HepG2 (cell line): ENCODE results near the gene THBS1. TPM values are rescaled to one million over a fixed set of nuclear protein-coding genes. Genes with fewer than 3 reads are reported as not detected.

Experiments used
- ATAC-seq: fragments of 200-7000 bp; cut with Tn5 transposase; 3 replicates; pipeline ENCODE4 v1.9.1; 2020; ENCODE audit warnings: mild to moderate bottlenecking, moderate library complexity
- BruUV-seq: library from RNA; stranded (reverse); fragments of 400-500 nt; replicated peaks from 2 replicates; lab custom pipeline; 2021; lab: Mats Ljungman, UMichigan
- CTCF ChIA-PET: fragments of 300-600 bp; formaldehyde crosslinking; extraction: SDS; loops from one replicate; lab custom pipeline; 2021; ENCODE audit warnings: low total read pairs, inconsistent platforms, low intra/inter-chr PET ratio; lab: Yijun Ruan, JAX
- POLR2A ChIA-PET: fragments of 350-600 bp; sonication (Branson Sonifier 250); formaldehyde crosslinking; loops from one replicate; lab custom pipeline; 2020; ENCODE audit warnings: antibody characterized with exemption, inconsistent platforms; lab: Yijun Ruan, JAX
- DNase-seq: peaks from one replicate; pipeline ENCODE4 v3.0.0-alpha.2; 2015; ENCODE audit warnings: low spot score
- FAIRE-seq: peaks from 3 replicates; lab custom pipeline; 2011; peaks lifted over from hg19 to GRCh38; lab: Jason Lieb, UNC
- H2AFZ ChIP-seq: one replicate; pipeline ENCODE4 v1.6.1; 2011; ENCODE audit warnings: low read length, inconsistent platforms
- H3K27ac ChIP-seq: fragments of 300-600 bp; 3 replicates; pipeline ENCODE4 v1.8.0; 2011; ENCODE audit warnings: mixed run types, mild to moderate bottlenecking, mixed read lengths, low read length, inconsistent platforms; ENCODE audit not compliant: insufficient read depth; ENCODE audit errors: extremely low read length
- H3K27me3 ChIP-seq, 2 experiments: fragments of 200-600 bp in 1 of 2; 2 replicates in 1 of 2; 3 replicates in 1 of 2; pipeline versions ENCODE4 v1.6.0 to v1.8.0; 2011; ENCODE audit warnings: low read length in 2 of 2, mild to moderate bottlenecking in 2 of 2, moderate library complexity in 2 of 2, inconsistent platforms in 1 of 2; ENCODE audit not compliant: insufficient read depth in 2 of 2, control insufficient read depth in 1 of 2
- H3K36me3 ChIP-seq, 2 experiments: fragments of 200-600 bp in 1 of 2; replicated peaks in 1 of 2; 2 replicates in 1 of 2; 3 replicates in 1 of 2; pipeline versions ENCODE4 v1.5.1 to v1.8.0; 2011; ENCODE audit warnings: low read length in 2 of 2, inconsistent platforms in 1 of 2; ENCODE audit not compliant: insufficient read depth in 2 of 2, control insufficient read depth in 1 of 2
- H3K4me1 ChIP-seq: 2 replicates; pipeline ENCODE4 v1.5.1; 2012; ENCODE audit warnings: low read length, inconsistent platforms; ENCODE audit not compliant: insufficient read depth
- H3K4me2 ChIP-seq: 2 replicates; pipeline ENCODE4 v1.6.0; 2011; ENCODE audit warnings: low read depth, low read length, inconsistent platforms
- H3K4me3 ChIP-seq, 3 experiments: fragments of 200-600 bp in 1 of 3; sonication (generic), shearing (Covaris generic) in 1 of 3; replicated peaks in 1 of 3; 2 replicates each; pipeline ENCODE4 v1.5.1; 2011 to 2016; ENCODE audit warnings: low read length in 3 of 3, inconsistent platforms in 2 of 3, low read depth in 2 of 3, mild to moderate bottlenecking in 2 of 3, control low read depth in 1 of 3, mixed read lengths in 1 of 3; ENCODE audit not compliant: insufficient read depth in 1 of 3
- H3K79me2 ChIP-seq: one replicate; pipeline ENCODE4 v1.6.1; 2011; ENCODE audit warnings: low read length, inconsistent platforms; ENCODE audit not compliant: insufficient read depth
- H3K9ac ChIP-seq: 2 replicates; pipeline ENCODE4 v1.6.0; 2011; ENCODE audit warnings: mild to moderate bottlenecking, low read depth, low read length, inconsistent platforms; ENCODE audit not compliant: insufficient read depth
- H3K9me3 ChIP-seq: 2 replicates; pipeline ENCODE4 v1.5.1; 2012; ENCODE audit warnings: mild to moderate bottlenecking, low read length
- H4K20me1 ChIP-seq: 2 replicates; pipeline ENCODE4 v1.6.0; 2011; ENCODE audit warnings: inconsistent platforms, mild to moderate bottlenecking, low read length, moderate library complexity; ENCODE audit not compliant: insufficient read depth
- ASH2L ChIP-seq: fragments of 300-600, 200-600 bp; sonication (generic); IDR thresholded peaks from 2 replicates; pipeline ENCODE4 v1.7.0; 2017; ENCODE audit warnings: low read depth, mild to moderate bottlenecking, moderate library complexity, mixed read lengths, low read length; ENCODE audit not compliant: insufficient read length
- CCDC6 ChIP-seq: sonication (generic); formaldehyde crosslinking; IDR thresholded peaks from 2 replicates; pipeline ENCODE4 v1.8.1; 2022; ENCODE audit warnings: mild to moderate bottlenecking, missing genetic modification reagents, moderate library complexity
- DR1 ChIP-seq: sonication (generic); formaldehyde crosslinking; IDR thresholded peaks from 2 replicates; pipeline ENCODE4 v1.8.0; 2021; ENCODE audit warnings: mild to moderate bottlenecking, missing genetic modification reagents, inconsistent platforms
- ZKSCAN1 ChIP-seq: fragments of 150-350 bp; IDR thresholded peaks from 2 replicates; pipeline ENCODE4 v1.6.1; 2014; ENCODE audit warnings: low read length
- ZNF121 ChIP-seq: sonication (generic); formaldehyde crosslinking; IDR thresholded peaks from 2 replicates; pipeline ENCODE4 v1.5.0; 2020; ENCODE audit warnings: mild to moderate bottlenecking, missing genetic modification reagents
- ZNF232 ChIP-seq: sonication (generic); formaldehyde crosslinking; IDR thresholded peaks from 2 replicates; pipeline ENCODE4 v1.4.0; 2020; ENCODE audit warnings: missing genetic modification reagents, borderline replicate concordance
- ZNF292 ChIP-seq: sonication (generic); formaldehyde crosslinking; IDR thresholded peaks from 2 replicates; pipeline ENCODE4 v1.8.1; 2022; ENCODE audit warnings: mild to moderate bottlenecking, low read depth, missing genetic modification reagents, borderline replicate concordance
- ZNF33B ChIP-seq: sonication (generic); formaldehyde crosslinking; IDR thresholded peaks from 2 replicates; pipeline ENCODE4 v1.5.1; 2020; ENCODE audit warnings: mild to moderate bottlenecking, missing genetic modification reagents
- ZNF543 ChIP-seq: sonication (generic); formaldehyde crosslinking; IDR thresholded peaks from 2 replicates; pipeline ENCODE4 v1.4.0; 2020; ENCODE audit warnings: mild to moderate bottlenecking, missing genetic modification reagents
- ZNF629 ChIP-seq: sonication (generic); formaldehyde crosslinking; conservative IDR thresholded peaks from 2 replicates; pipeline ENCODE4 v1.5.0; 2020; ENCODE audit warnings: missing genetic modification reagents
- ZSCAN31 ChIP-seq: sonication (generic); formaldehyde crosslinking; IDR thresholded peaks from 2 replicates; pipeline ENCODE4 v1.5.0; 2020; ENCODE audit warnings: low read depth, mild to moderate bottlenecking, missing genetic modification reagents
- ZZZ3 ChIP-seq: sonication (generic); formaldehyde crosslinking; IDR thresholded peaks from 2 replicates; pipeline ENCODE4 v1.4.0; 2020; ENCODE audit warnings: missing genetic modification reagents, mild to moderate bottlenecking, borderline replicate concordance
- WGBS: methylation state at CpG from one replicate; pipeline ENCODE4 v1.1.6; 2017; ENCODE audit warnings: low lambda C conversion rate; 5-methylcytosine and 5-hydroxymethylcytosine counted together
- in situ Hi-C: cut with HindIII; loops from 2 replicates; pipeline ENCODE4 v1.10.0; 2017; ENCODE audit warnings: low pct_unique_long_range_greater_than_20kb; ENCODE audit not compliant: extremely low pct_ligation_motif_present
- intact Hi-C: fragments of 100-400 bp; cut with micrococcal nuclease; formaldehyde crosslinking; loops from one replicate; pipeline ENCODE4 v1.10.0; 2022; ENCODE audit not compliant: unreplicated experiment
- polyA plus RNA-seq, 8 experiments: library from polyadenylated mRNA; depleted of rRNA in 3 of 8; stranded (reverse) in 7 of 8; unstranded in 1 of 8; fragments of >200 nt; fragmentation: Illumina TruSeq in 4 of 8; extraction: Trizol in 4 of 8; gene quantifications; 2 replicates each; pipeline versions ENCODE4 v1.2.1 to v1.2.3, GENCODE V29; 2011 to 2016; ENCODE audit warnings: low read depth in 4 of 8, missing spikeins in 1 of 8, mixed read lengths in 1 of 8; ENCODE audit not compliant: insufficient read depth in 1 of 8
- total RNA-seq, 5 experiments: library from RNA; depleted of rRNA; stranded (reverse); fragments of >200 nt; fragmentation: Illumina TruSeq; extraction: Trizol; gene quantifications; 2 replicates each; pipeline ENCODE4 v1.2.3, GENCODE V29; 2016; ENCODE audit warnings: low read depth in 1 of 5
- TF ChIP-seq, protein P1 (sequence below): sonication (generic); formaldehyde crosslinking; IDR thresholded peaks from 2 replicates; pipeline ENCODE4 v1.9.0; 2021; ENCODE audit warnings: missing genetic modification reagents, borderline replicate concordance
- TF ChIP-seq, protein P2 (sequence below): IDR thresholded peaks from 2 replicates; pipeline ENCODE4 v1.6.1; 2016; ENCODE audit warnings: missing compliant biosample characterization, missing genetic modification reagents, borderline replicate concordance
- TF ChIP-seq, protein P3 (sequence below), 2 experiments: sonication (generic) in 1 of 2; formaldehyde crosslinking in 1 of 2; IDR thresholded peaks; 2 replicates each; pipeline versions ENCODE4 v1.6.1 to v1.9.0; 2014 to 2022; ENCODE audit warnings: antibody characterized with exemption in 1 of 2, borderline replicate concordance in 1 of 2, inconsistent platforms in 1 of 2, low read depth in 1 of 2, missing genetic modification reagents in 1 of 2

THBS1 gene
- total and polyA plus RNA-seq, 2 of the 13 experiments (the other 11 are each of a cell fraction or from before 2014, with no cell fraction given): 54.7 to 67.1 TPM

DNA sequence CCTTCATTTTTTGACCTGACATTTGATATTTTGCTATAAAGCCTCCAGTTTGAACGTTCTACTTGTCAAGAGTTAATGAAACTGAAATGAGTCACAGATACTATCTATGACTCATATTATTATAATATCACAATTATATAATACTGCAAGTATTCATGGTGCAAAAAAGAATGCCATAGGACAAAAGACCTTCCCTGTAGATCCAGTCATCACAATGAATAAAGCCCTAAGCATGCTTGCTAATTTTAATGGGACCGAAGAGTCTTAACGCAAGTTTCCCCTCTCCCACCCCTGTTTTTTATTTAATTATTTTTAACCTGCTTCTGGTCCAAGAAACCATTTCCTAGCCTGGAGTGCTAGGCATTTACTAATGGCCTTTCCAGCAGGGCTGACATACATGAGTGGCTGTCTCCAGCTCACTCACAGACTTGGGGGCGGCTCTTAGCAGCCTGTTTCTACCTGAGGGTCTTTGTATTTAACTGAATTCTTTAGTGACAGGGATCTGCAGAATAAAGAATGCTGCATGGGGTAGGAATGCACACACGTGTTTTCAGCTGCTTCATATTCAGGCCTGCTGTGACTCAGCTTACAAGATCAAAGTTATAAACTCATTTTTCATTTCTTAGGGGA is 61.2 kb downstream of the THBS1 start:
- Histone ChIP-seq H3K4me3 (no peak overlapping the region), H2AFZ (no peak overlapping the region), H3K9me3 (no peaks in the 10 kb centered on the region), H3K79me2 (no peaks in the 10 kb centered on the region), H3K4me1 (peaks cover 54% of the 10 kb centered on the region), H3K27ac (no peak overlapping the region), H3K27me3 (no peaks in the 10 kb centered on the region), H3K4me2 (no peak overlapping the region), H4K20me1 (no peaks in the 10 kb centered on the region), H3K9ac (no peak overlapping the region), H3K36me3 (no peaks in the 10 kb centered on the region)
- ChIA-PET POLR2A (no interaction called here), CTCF (no interaction called here)
- no TSS peak for BruUV-seq
- 63% methylated on average over 5 of the region's 5 CpGs for WGBS
- no peak for ATAC-seq
- in situ Hi-C loops: no loop called here
- intact Hi-C loops: no loop called here
- no peak for FAIRE-seq
- no peak for DNase-seq
- TF ChIP-seq ZNF543 (CRISPR knock-in tag): no peak
- no peak for TF ChIP-seq ZSCAN31 (CRISPR knock-in tag)
- no peak for TF ChIP-seq DR1 (CRISPR knock-in tag)
- no peak for TF ChIP-seq ASH2L
- no peak for TF ChIP-seq ZNF33B (CRISPR knock-in tag)
- TF ChIP-seq, protein P1, sequence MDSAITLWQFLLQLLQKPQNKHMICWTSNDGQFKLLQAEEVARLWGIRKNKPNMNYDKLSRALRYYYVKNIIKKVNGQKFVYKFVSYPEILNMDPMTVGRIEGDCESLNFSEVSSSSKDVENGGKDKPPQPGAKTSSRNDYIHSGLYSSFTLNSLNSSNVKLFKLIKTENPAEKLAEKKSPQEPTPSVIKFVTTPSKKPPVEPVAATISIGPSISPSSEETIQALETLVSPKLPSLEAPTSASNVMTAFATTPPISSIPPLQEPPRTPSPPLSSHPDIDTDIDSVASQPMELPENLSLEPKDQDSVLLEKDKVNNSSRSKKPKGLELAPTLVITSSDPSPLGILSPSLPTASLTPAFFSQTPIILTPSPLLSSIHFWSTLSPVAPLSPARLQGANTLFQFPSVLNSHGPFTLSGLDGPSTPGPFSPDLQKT (CRISPR knock-in tag): no peak
- no peak for TF ChIP-seq ZNF232
- no peak for TF ChIP-seq ZNF121 (CRISPR knock-in tag)
- TF ChIP-seq ZZZ3 (CRISPR knock-in tag): no peak
- no peak for TF ChIP-seq ZNF292
- no peak for TF ChIP-seq ZKSCAN1
- TF ChIP-seq CCDC6 (CRISPR knock-in tag): no peak
- TF ChIP-seq, protein P2, sequence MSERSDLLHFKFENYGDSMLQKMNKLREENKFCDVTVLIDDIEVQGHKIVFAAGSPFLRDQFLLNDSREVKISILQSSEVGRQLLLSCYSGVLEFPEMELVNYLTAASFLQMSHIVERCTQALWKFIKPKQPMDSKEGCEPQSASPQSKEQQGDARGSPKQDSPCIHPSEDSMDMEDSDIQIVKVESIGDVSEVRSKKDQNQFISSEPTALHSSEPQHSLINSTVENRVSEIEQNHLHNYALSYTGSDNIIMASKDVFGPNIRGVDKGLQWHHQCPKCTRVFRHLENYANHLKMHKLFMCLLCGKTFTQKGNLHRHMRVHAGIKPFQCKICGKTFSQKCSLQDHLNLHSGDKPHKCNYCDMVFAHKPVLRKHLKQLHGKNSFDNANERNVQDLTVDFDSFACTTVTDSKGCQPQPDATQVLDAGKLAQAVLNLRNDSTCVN: no peak
- TF ChIP-seq ZNF629 (CRISPR knock-in tag): no peak
- TF ChIP-seq, protein P3, sequence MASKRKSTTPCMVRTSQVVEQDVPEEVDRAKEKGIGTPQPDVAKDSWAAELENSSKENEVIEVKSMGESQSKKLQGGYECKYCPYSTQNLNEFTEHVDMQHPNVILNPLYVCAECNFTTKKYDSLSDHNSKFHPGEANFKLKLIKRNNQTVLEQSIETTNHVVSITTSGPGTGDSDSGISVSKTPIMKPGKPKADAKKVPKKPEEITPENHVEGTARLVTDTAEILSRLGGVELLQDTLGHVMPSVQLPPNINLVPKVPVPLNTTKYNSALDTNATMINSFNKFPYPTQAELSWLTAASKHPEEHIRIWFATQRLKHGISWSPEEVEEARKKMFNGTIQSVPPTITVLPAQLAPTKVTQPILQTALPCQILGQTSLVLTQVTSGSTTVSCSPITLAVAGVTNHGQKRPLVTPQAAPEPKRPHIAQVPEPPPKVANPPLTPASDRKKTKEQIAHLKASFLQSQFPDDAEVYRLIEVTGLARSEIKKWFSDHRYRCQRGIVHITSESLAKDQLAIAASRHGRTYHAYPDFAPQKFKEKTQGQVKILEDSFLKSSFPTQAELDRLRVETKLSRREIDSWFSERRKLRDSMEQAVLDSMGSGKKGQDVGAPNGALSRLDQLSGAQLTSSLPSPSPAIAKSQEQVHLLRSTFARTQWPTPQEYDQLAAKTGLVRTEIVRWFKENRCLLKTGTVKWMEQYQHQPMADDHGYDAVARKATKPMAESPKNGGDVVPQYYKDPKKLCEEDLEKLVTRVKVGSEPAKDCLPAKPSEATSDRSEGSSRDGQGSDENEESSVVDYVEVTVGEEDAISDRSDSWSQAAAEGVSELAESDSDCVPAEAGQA (IDR thresholded peaks at IDR 0.05; ENCODE audit: low read depth): no peak
- TF ChIP-seq, protein P3 (CRISPR knock-in tag; IDR thresholded peaks at IDR 0.05; ENCODE audit: borderline replicate concordance): no peak
